ENCODE results near the gene CDH7.

Gene CDH7

DNA sequence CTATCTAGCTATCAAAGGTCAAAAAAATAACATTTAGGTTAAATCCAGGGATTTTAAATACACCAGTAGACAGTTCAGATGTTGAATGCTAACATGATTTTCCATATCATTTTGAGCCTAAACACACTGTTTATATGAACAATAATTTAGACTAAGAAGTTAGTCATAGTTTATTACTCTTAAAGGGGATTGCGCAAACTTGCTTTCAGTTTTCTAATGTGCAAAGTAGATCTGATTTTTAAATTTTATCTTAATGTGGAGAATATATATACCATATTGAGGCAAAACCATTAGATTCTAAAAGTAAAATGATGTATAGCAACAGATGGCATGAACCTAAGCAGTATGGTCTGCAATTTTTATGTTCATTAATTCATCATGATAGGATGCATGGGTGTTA is 76.6 kb downstream of the CDH7 start:
- no peak overlapping the region for H3K9ac ChIP-seq (ENCODE audit: insufficient read length)
- no peak overlapping the region for H3K4me3 ChIP-seq
- H3K36me3 ChIP-seq (ENCODE audit: insufficient read depth, low read length), result no peaks in the 10 kb centered on the region
- no peak for TF ChIP-seq FOXP2 (optimal IDR thresholded peaks at IDR 0.05; ENCODE audit: control extremely low read depth, extremely low read length, insufficient read depth)
- no peak for TF ChIP-seq POLR2AphosphoS5 (IDR thresholded peaks at IDR 0.05; ENCODE audit: borderline replicate concordance, low read depth, low read length)
- no peak for TF ChIP-seq EZH2 (IDR thresholded peaks at IDR 0.05)
- no peak for DNase-seq (ENCODE audit: low read depth, low spot score)
- no peaks in the 10 kb centered on the region for H3K9me3 ChIP-seq (ENCODE audit: low read depth, low read length)
- H3K27ac ChIP-seq, result no peak overlapping the region

- H3K9me3 ChIP-seq (ENCODE audit: low read depth, low read length), result no peaks in the 10 kb centered on the region
Observed at GRCh38 chr18:65835881-65836280, 85.1 kb downstream of the CDH7 start.

GRCh38 chr18:65846107-65846506 is 95.3 kb downstream of the CDH7 start:
- TF ChIP-seq POLR2AphosphoS5 (IDR thresholded peaks at IDR 0.05; ENCODE audit: borderline replicate concordance, low read depth, low read length) (no peak), EZH2 (IDR thresholded peaks at IDR 0.05) (no peak), FOXP2 (optimal IDR thresholded peaks at IDR 0.05; ENCODE audit: control extremely low read depth, extremely low read length, insufficient read depth) (no peak)
- Histone ChIP-seq H3K36me3 (ENCODE audit: insufficient read depth, low read length) (no peaks in the 10 kb centered on the region), H3K27ac (no peak overlapping the region), H3K9me3 (ENCODE audit: low read depth, low read length) (no peaks in the 10 kb centered on the region), H3K9ac (ENCODE audit: insufficient read length) (no peak overlapping the region), H3K4me3 (no peak overlapping the region)
- DNase-seq (ENCODE audit: low read depth, low spot score), result no peak

More at GRCh38 chr18:65835881-65836280, 85.1 kb downstream of the CDH7 start:
- Histone ChIP-seq H3K36me3 (ENCODE audit: insufficient read depth, low read length) (no peaks in the 10 kb centered on the region), H3K9ac (ENCODE audit: insufficient read length) (no peak overlapping the region), H3K4me3 (no peak overlapping the region), H3K27ac (no peak overlapping the region)
- DNase-seq (ENCODE audit: low read depth, low spot score), result no peak
- TF ChIP-seq EZH2 (IDR thresholded peaks at IDR 0.05) (no peak), FOXP2 (optimal IDR thresholded peaks at IDR 0.05; ENCODE audit: control extremely low read depth, extremely low read length, insufficient read depth) (no peak), POLR2AphosphoS5 (IDR thresholded peaks at IDR 0.05; ENCODE audit: borderline replicate concordance, low read depth, low read length) (no peak)

DNA sequence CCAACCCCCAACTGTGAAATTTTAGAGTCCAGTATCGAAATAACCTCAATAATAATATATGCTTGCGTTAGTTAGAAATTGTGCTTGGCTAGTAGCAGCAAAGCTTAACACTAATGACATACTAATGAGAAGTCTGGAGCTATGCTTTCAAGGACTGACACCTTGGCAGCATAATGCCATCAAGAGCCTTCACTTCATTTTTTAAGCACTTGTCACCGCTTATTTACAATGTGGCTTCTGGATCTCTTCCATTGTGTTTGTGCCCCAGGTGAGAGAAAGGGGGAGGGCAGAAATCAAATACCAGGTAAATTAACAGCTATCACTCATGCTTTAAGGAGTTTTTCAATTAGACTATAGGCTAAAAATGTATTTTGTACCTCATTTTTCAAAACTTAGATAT is 101.5 kb downstream of the CDH7 start:
- DNase-seq (ENCODE audit: low read depth, low spot score), result no peak
- Histone ChIP-seq H3K27ac (no peak overlapping the region), H3K4me3 (no peak overlapping the region), H3K9ac (ENCODE audit: insufficient read length) (no peak overlapping the region), H3K36me3 (ENCODE audit: insufficient read depth, low read length) (no peaks in the 10 kb centered on the region), H3K9me3 (ENCODE audit: low read depth, low read length) (no peaks in the 10 kb centered on the region)
- TF ChIP-seq FOXP2 (optimal IDR thresholded peaks at IDR 0.05; ENCODE audit: control extremely low read depth, extremely low read length, insufficient read depth), result no peak
- TF ChIP-seq EZH2 (IDR thresholded peaks at IDR 0.05), result no peak
- no peak for TF ChIP-seq POLR2AphosphoS5 (IDR thresholded peaks at IDR 0.05; ENCODE audit: borderline replicate concordance, low read depth, low read length)

DNA sequence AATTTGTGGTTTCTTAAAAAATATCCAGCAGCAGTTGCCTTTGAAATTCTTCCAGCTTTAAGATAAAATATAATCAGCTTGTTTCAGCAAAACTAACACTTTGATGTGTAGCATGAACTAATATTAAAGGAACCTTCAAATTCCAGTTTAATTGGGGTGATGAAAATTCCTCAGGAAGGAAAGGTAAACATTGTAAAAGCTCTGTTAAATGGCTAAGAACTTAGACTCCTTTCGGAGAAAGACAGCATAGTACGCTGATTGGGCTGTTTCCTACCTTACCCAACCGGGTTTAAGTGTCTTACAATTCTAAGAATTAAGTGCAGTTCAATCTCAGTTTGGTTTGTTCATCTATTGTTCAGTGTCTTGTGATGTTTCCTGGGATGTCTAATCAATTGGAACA is 108.3 kb downstream of the CDH7 start:
- no peaks in the 10 kb centered on the region for H3K9me3 ChIP-seq (ENCODE audit: low read depth, low read length)
- DNase-seq (ENCODE audit: low read depth, low spot score), result no peak
- H3K36me3 ChIP-seq (ENCODE audit: insufficient read depth, low read length), result no peaks in the 10 kb centered on the region
- no peak overlapping the region for H3K4me3 ChIP-seq
- TF ChIP-seq FOXP2 (optimal IDR thresholded peaks at IDR 0.05; ENCODE audit: control extremely low read depth, extremely low read length, insufficient read depth) (no peak), POLR2AphosphoS5 (IDR thresholded peaks at IDR 0.05; ENCODE audit: borderline replicate concordance, low read depth, low read length) (no peak), EZH2 (IDR thresholded peaks at IDR 0.05) (no peak)
- no peak overlapping the region for H3K27ac ChIP-seq
- no peak overlapping the region for H3K9ac ChIP-seq (ENCODE audit: insufficient read length)

DNA sequence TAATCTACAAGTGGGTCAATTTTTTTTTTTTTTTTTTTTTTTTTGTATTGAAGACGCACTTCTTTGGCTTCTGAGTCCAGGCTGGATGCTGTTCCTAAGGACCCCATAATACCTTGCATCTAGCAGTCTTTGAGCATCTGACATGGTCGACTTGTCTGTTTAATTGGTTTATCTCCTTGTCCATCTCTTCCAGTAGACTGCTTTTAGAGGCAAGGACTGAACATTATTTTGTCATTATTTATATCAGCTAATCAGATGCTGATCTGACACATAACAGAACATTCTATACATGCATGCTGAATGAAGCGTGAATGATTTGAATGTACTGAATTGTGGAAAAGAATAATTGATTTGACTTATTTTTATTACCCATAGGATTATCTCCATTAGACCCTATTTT is 118.7 kb downstream of the CDH7 start:
- Histone ChIP-seq H3K9ac (ENCODE audit: insufficient read length) (no peak overlapping the region), H3K36me3 (ENCODE audit: insufficient read depth, low read length) (no peaks in the 10 kb centered on the region), H3K27ac (no peak overlapping the region), H3K4me3 (no peak overlapping the region), H3K9me3 (ENCODE audit: low read depth, low read length) (no peaks in the 10 kb centered on the region)
- TF ChIP-seq EZH2 (IDR thresholded peaks at IDR 0.05) (no peak), FOXP2 (optimal IDR thresholded peaks at IDR 0.05; ENCODE audit: control extremely low read depth, extremely low read length, insufficient read depth) (no peak), POLR2AphosphoS5 (IDR thresholded peaks at IDR 0.05; ENCODE audit: borderline replicate concordance, low read depth, low read length) (no peak)
- DNase-seq (ENCODE audit: low read depth, low spot score), result no peak

DNA sequence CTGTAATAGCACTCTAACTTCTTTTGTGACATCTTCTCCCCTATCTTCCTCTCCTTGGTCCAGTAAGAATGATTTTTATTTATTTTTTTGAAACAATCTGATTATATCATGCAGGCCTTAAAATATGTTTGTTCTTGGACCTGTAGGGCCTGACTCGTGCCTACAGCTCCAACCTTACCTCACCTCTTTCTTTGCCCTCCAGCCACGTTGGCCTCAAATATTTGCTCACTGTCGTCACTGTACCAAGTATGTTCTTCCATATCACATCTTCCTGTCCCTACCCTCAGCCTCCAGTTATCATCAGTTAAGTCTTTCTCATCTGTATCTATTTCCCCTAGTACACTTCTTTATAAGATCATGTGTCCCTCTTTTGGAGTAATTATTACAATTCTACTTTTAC is 125.5 kb downstream of the CDH7 start:
- no peak overlapping the region for H3K9ac ChIP-seq (ENCODE audit: insufficient read length)
- no peak for DNase-seq (ENCODE audit: low read depth, low spot score)
- no peak overlapping the region for H3K4me3 ChIP-seq
- TF ChIP-seq EZH2 (IDR thresholded peaks at IDR 0.05) (no peak), FOXP2 (optimal IDR thresholded peaks at IDR 0.05; ENCODE audit: control extremely low read depth, extremely low read length, insufficient read depth) (no peak), POLR2AphosphoS5 (IDR thresholded peaks at IDR 0.05; ENCODE audit: borderline replicate concordance, low read depth, low read length) (no peak)
- H3K36me3 ChIP-seq (ENCODE audit: insufficient read depth, low read length), result no peaks in the 10 kb centered on the region
- H3K27ac ChIP-seq, result no peak overlapping the region
- no peaks in the 10 kb centered on the region for H3K9me3 ChIP-seq (ENCODE audit: low read depth, low read length)

GRCh38 chr18:65897292-65897691 is 146.5 kb downstream of the CDH7 start:
- Histone ChIP-seq H3K9ac (ENCODE audit: insufficient read length) (no peak overlapping the region), H3K27ac (no peak overlapping the region), H3K36me3 (ENCODE audit: insufficient read depth, low read length) (no peaks in the 10 kb centered on the region)

DNA sequence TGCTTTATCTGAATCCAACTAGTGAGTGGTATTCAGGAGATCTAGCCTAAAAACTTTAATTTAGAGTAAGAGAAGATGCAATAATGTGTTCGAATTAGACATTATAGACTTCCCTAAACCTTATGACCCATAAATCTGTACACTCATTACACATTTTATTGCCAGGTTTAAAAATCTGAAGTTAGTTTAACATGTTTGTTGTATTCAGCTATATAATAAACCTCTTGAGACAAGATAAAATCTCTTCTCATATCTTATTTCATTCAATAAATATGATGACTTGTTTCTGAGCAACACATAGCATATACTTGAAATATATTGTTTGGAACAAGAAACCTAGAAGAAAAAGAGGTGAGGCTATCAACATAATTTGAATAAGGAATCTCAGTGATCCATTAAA is 150.7 kb downstream of the CDH7 start:
- TF ChIP-seq FOXP2 (optimal IDR thresholded peaks at IDR 0.05; ENCODE audit: control extremely low read depth, extremely low read length, insufficient read depth) (no peak), POLR2AphosphoS5 (IDR thresholded peaks at IDR 0.05; ENCODE audit: borderline replicate concordance, low read depth, low read length) (no peak)
- Histone ChIP-seq H3K36me3 (ENCODE audit: insufficient read depth, low read length) (no peaks in the 10 kb centered on the region), H3K9ac (ENCODE audit: insufficient read length) (no peak overlapping the region), H3K4me3 (no peak overlapping the region), H3K27ac (no peak overlapping the region), H3K9me3 (ENCODE audit: low read depth, low read length) (no peaks in the 10 kb centered on the region)
- no peak for DNase-seq (ENCODE audit: low read depth, low spot score)

More at GRCh38 chr18:65897292-65897691, 146.5 kb downstream of the CDH7 start:
- no peaks in the 10 kb centered on the region for H3K9me3 ChIP-seq (ENCODE audit: low read depth, low read length)
- H3K4me3 ChIP-seq, result no peak overlapping the region
- no peak for DNase-seq (ENCODE audit: low read depth, low spot score)
- TF ChIP-seq EZH2 (IDR thresholded peaks at IDR 0.05) (no peak), POLR2AphosphoS5 (IDR thresholded peaks at IDR 0.05; ENCODE audit: borderline replicate concordance, low read depth, low read length) (no peak), FOXP2 (optimal IDR thresholded peaks at IDR 0.05; ENCODE audit: control extremely low read depth, extremely low read length, insufficient read depth) (no peak)

All from SK-N-MC (cell line).